H54 (cell line): Measurements from ENCODE around the gene CTPS1.

ENCODE experiments used
- DNase-seq: peaks from one replicate; pipeline ENCODE4 v3.0.0; 2011; ENCODE audit warnings: low spot score, mixed read lengths; ENCODE audit not compliant: insufficient read length
- FAIRE-seq: peaks from 3 replicates; lab custom pipeline; 2011; peaks lifted over from hg19 to GRCh38; lab: Jason Lieb, UNC
- POLR2A ChIP-seq: IDR thresholded peaks from 2 replicates; pipeline ENCODE4 v1.6.1; 2011; ENCODE audit warnings: low read depth, mild to moderate bottlenecking, low read length

Gene CTPS1

GRCh38 chr1:41032147-41032546, 52.7 kb downstream of the CTPS1 start:
- FAIRE-seq (no peak), DNase-seq (no peak)
- TF ChIP-seq POLR2A: no peak

GRCh38 chr1:41033272-41033671, 53.8 kb downstream of the CTPS1 start:
- TF ChIP-seq POLR2A: no peak
- no peak for DNase-seq
- no peak for FAIRE-seq

- FAIRE-seq: no peak
- DNase-seq: no peak
- no peak for TF ChIP-seq POLR2A
Measured at GRCh38 chr1:41037116-41037903, 57.8 kb downstream of the CTPS1 start.

- DNase-seq (no peak), FAIRE-seq (no peak)
- no peak for TF ChIP-seq POLR2A
Measured at GRCh38 chr1:41038110-41038509, 58.6 kb downstream of the CTPS1 start.

GRCh38 chr1:41041614-41042270, 62.2 kb downstream of the CTPS1 start:
- DNase-seq (no peak), FAIRE-seq (no peak)
- no peak for TF ChIP-seq POLR2A

GRCh38 chr1:41044187-41044586, 64.7 kb downstream of the CTPS1 start:
- FAIRE-seq: no peak
- DNase-seq: no peak
- TF ChIP-seq POLR2A: no peak

- DNase-seq: no peak
- no peak for TF ChIP-seq POLR2A
- FAIRE-seq: no peak
Measured at GRCh38 chr1:41045740-41046139, 66.2 kb downstream of the CTPS1 start.

GRCh38 chr1:41046347-41046775, 66.9 kb downstream of the CTPS1 start:
- DNase-seq (no peak), FAIRE-seq (no peak)
- no peak for TF ChIP-seq POLR2A

- no peak for FAIRE-seq
- no peak for TF ChIP-seq POLR2A
Measured at GRCh38 chr1:41048540-41048939, 69.0 kb downstream of the CTPS1 start.

GRCh38 chr1:41051022-41051421, 71.5 kb downstream of the CTPS1 start:
- no peak for TF ChIP-seq POLR2A
- no peak for FAIRE-seq

More at GRCh38 chr1:41048540-41048939, 69.0 kb downstream of the CTPS1 start:
- no peak for DNase-seq

GRCh38 chr1:41053316-41053715, 73.8 kb downstream of the CTPS1 start:
- no peak for DNase-seq

More at GRCh38 chr1:41051022-41051421, 71.5 kb downstream of the CTPS1 start:
- DNase-seq: no peak

GRCh38 chr1:41056907-41057306, 77.4 kb downstream of the CTPS1 start:
- FAIRE-seq (no peak), DNase-seq (no peak)
- TF ChIP-seq POLR2A: no peak

More at GRCh38 chr1:41053316-41053715, 73.8 kb downstream of the CTPS1 start:
- FAIRE-seq: no peak
- TF ChIP-seq POLR2A: no peak
